AG10803 (cell line): ENCODE measurements around the gene EPHA2.

Experiments used
- DNase-seq: peaks from one replicate; pipeline ENCODE4 v3.0.0; 2010; ENCODE audit warnings: low read depth
- H3K4me3 ChIP-seq: 2 replicates; pipeline ENCODE4 v1.5.1; 2011; ENCODE audit warnings: mild to moderate bottlenecking, low read length, control low read depth
- CTCF ChIP-seq: conservative IDR thresholded peaks from 2 replicates; pipeline ENCODE4 v1.5.1; 2011; ENCODE audit warnings: mild to moderate bottlenecking, low read length, control low read depth, inconsistent platforms

EPHA2 gene

GRCh38 chr1:16183765-16184556 lies 28.1 kb upstream of the EPHA2 start:
- TF ChIP-seq CTCF, result no peak
- H3K4me3 ChIP-seq, result no peak overlapping the region
- DNase-seq, result no peak

- DNase-seq, result peak; percentile 95
- TF ChIP-seq CTCF, result no peak
These were observed 27.3 kb upstream of the EPHA2 start for GRCh38 chr1:16183179-16183578.

GRCh38 chr1:16181887-16182719 lies 26.2 kb upstream of the EPHA2 start:
- no peak for TF ChIP-seq CTCF
- peak; percentile 90 for DNase-seq
- H3K4me3 ChIP-seq, result peak overlapping the region; percentile 23; the same call in 1 of the 2 replicates

More at GRCh38 chr1:16183179-16183578, 27.3 kb upstream of the EPHA2 start:
- H3K4me3 ChIP-seq, result no peak overlapping the region

GRCh38 chr1:16180291-16180824 lies 24.5 kb upstream of the EPHA2 start:
- H3K4me3 ChIP-seq, result no peak overlapping the region
- TF ChIP-seq CTCF, result no peak
- DNase-seq, result peak; percentile 31

GRCh38 chr1:16178596-16179497 lies 23.0 kb upstream of the EPHA2 start:
- TF ChIP-seq CTCF, result no peak
- no peak overlapping the region for H3K4me3 ChIP-seq
- DNase-seq, result no peak

GRCh38 chr1:16177306-16177705 lies 21.4 kb upstream of the EPHA2 start:
- no peak overlapping the region for H3K4me3 ChIP-seq
- no peak for DNase-seq
- TF ChIP-seq CTCF, result no peak
